H1 (cell line): ENCODE measurements around the gene FOSL2. TPM values are rescaled to one million over a fixed set of nuclear protein-coding genes. Genes with fewer than 3 reads are reported as not detected.

Experiments used
- CTCF ChIA-PET: fragments of 300-600 bp; sonication (Branson Sonifier 250); formaldehyde crosslinking; loops from one replicate; lab custom pipeline; 2021; ENCODE audit not compliant: partially characterized antibody; lab: Charles Lee
- POLR2A ChIA-PET: fragments of 300-600 bp; sonication (Branson Sonifier 250); formaldehyde crosslinking; loops from one replicate; lab custom pipeline; 2021; ENCODE audit warnings: inconsistent platforms; ENCODE audit not compliant: partially characterized antibody; lab: Charles Lee
- DNase-seq, 2 experiments: peaks; one replicate each; pipeline versions ENCODE4 v3.0.0 to v3.0.0-alpha.2; 2010 to 2022; ENCODE audit warnings: low spot score in 2 of 2, low read depth in 1 of 2, mixed read lengths in 1 of 2
- FAIRE-seq: peaks from 2 replicates; lab custom pipeline; 2011; peaks lifted over from hg19 to GRCh38; lab: Jason Lieb, UNC
- H2AFZ ChIP-seq: 2 replicates; pipeline ENCODE4 v1.8.1; 2012; ENCODE audit warnings: low read length, inconsistent platforms
- H2AK5ac ChIP-seq: 2 replicates; pipeline ENCODE4 v1.6.1; 2013; ENCODE audit warnings: low read depth, low read length
- H2BK120ac ChIP-seq: replicated peaks from 2 replicates; pipeline ENCODE3; 2013; ENCODE audit warnings: low read depth, low read length, inconsistent platforms
- H2BK12ac ChIP-seq: 2 replicates; pipeline ENCODE4 v1.6.1; 2013; ENCODE audit warnings: low read depth, low read length
- H2BK15ac ChIP-seq: 2 replicates; pipeline ENCODE4 v1.6.1; 2013; ENCODE audit warnings: low read length
- H2BK20ac ChIP-seq: 2 replicates; pipeline ENCODE4 v1.6.1; 2013; ENCODE audit warnings: low read length
- H2BK5ac ChIP-seq: 2 replicates; pipeline ENCODE4 v1.6.1; 2013; ENCODE audit warnings: low read depth, low read length
- H3K14ac ChIP-seq: 2 replicates; pipeline ENCODE4 v1.6.1; 2013; ENCODE audit warnings: inconsistent platforms; ENCODE audit not compliant: insufficient read length
- H3K18ac ChIP-seq: 2 replicates; pipeline ENCODE4 v1.6.1; 2013; ENCODE audit warnings: low read length; ENCODE audit errors: extremely low read depth
- H3K23ac ChIP-seq: 2 replicates; pipeline ENCODE4 v1.6.1; 2013; ENCODE audit warnings: inconsistent platforms; ENCODE audit not compliant: insufficient read length
- H3K23me2 ChIP-seq: 2 replicates; pipeline ENCODE4 v1.6.1; 2013; ENCODE audit warnings: low read depth, low read length
- H3K27ac ChIP-seq: 2 replicates; pipeline ENCODE4 v1.6.1; 2011; ENCODE audit warnings: low read depth, low read length, inconsistent platforms
- H3K27me3 ChIP-seq, 4 experiments: replicated peaks in 1 of 4; 1 replicate in 1 of 4; 2 replicates in 3 of 4; pipeline versions ENCODE4 v1.6.1 to v1.8.1; 2011 to 2013; ENCODE audit warnings: low read length in 3 of 4, mild to moderate bottlenecking in 3 of 4, inconsistent platforms in 2 of 4, mixed read lengths in 2 of 4, moderate library complexity in 1 of 4; ENCODE audit not compliant: control insufficient read depth in 3 of 4, insufficient read depth in 3 of 4; ENCODE audit errors: extremely low read depth in 1 of 4
- H3K36me3 ChIP-seq, 4 experiments: 2 replicates each; pipeline versions ENCODE4 v1.6.1 to v1.8.1; 2011 to 2013; ENCODE audit warnings: mild to moderate bottlenecking in 4 of 4, low read length in 3 of 4, moderate library complexity in 2 of 4, control low read depth in 1 of 4, inconsistent platforms in 1 of 4; ENCODE audit not compliant: insufficient read depth in 4 of 4, control insufficient read depth in 2 of 4
- H3K4ac ChIP-seq: replicated peaks from 2 replicates; pipeline ENCODE3; 2013; ENCODE audit warnings: low read length, low read depth, mixed read lengths, inconsistent platforms; ENCODE audit not compliant: insufficient read length
- H3K4me1 ChIP-seq, 4 experiments: replicated peaks in 1 of 4; 1 replicate in 1 of 4; 2 replicates in 3 of 4; pipeline versions ENCODE4 v1.6.1 to v1.8.1; 2011 to 2013; ENCODE audit warnings: low read length in 3 of 4, inconsistent platforms in 2 of 4, mixed read lengths in 1 of 4; ENCODE audit not compliant: insufficient read depth in 4 of 4, control insufficient read depth in 3 of 4
- H3K4me2 ChIP-seq, 2 experiments: 2 replicates each; pipeline versions ENCODE4 v1.6.1 to v1.8.1; 2011 to 2013; ENCODE audit warnings: low read depth in 2 of 2, low read length in 2 of 2, control low read depth in 1 of 2, inconsistent platforms in 1 of 2, mild to moderate bottlenecking in 1 of 2; ENCODE audit not compliant: insufficient read depth in 1 of 2
- H3K4me3 ChIP-seq, 4 experiments: fragments of 200-600, 300-600 bp in 1 of 4; sonication (generic), shearing (Covaris generic), sonication (Bioruptor Twin) in 1 of 4; 2 replicates each; pipeline versions ENCODE4 v1.5.1 to v1.8.1; 2011 to 2016; ENCODE audit warnings: low read length in 4 of 4, low read depth in 3 of 4, control low read depth in 2 of 4, inconsistent platforms in 2 of 4, mild to moderate bottlenecking in 2 of 4, mixed read lengths in 1 of 4, moderate library complexity in 1 of 4; ENCODE audit not compliant: insufficient read depth in 2 of 4; ENCODE audit errors: extremely low read depth in 1 of 4
- H3K56ac ChIP-seq: replicated peaks from 2 replicates; pipeline ENCODE3; 2013; ENCODE audit warnings: low read depth, mild to moderate bottlenecking, mixed read lengths, low read length, inconsistent platforms; ENCODE audit not compliant: insufficient read length
- H3K79me1 ChIP-seq: 2 replicates; pipeline ENCODE4 v1.6.1; 2013; ENCODE audit warnings: low read depth, low read length, control low read depth
- H3K79me2 ChIP-seq, 2 experiments: 2 replicates each; pipeline versions ENCODE4 v1.6.1 to v1.8.1; 2012 to 2013; ENCODE audit warnings: low read length in 2 of 2, mild to moderate bottlenecking in 2 of 2, inconsistent platforms in 1 of 2; ENCODE audit not compliant: insufficient read depth in 2 of 2, control insufficient read depth in 1 of 2
- H3K9ac ChIP-seq, 4 experiments: replicated peaks in 1 of 4; 1 replicate in 1 of 4; 2 replicates in 3 of 4; pipeline versions ENCODE4 v1.6.1 to v1.8.1; 2011 to 2013; ENCODE audit warnings: low read depth in 3 of 4, low read length in 3 of 4, control low read depth in 2 of 4, mild to moderate bottlenecking in 2 of 4, moderate library complexity in 2 of 4, inconsistent platforms in 1 of 4; ENCODE audit errors: extremely low read depth in 1 of 4
- H3K9me3 ChIP-seq, 2 experiments: 2 replicates each; pipeline versions ENCODE4 v1.6.1 to v1.8.1; 2012 to 2013; ENCODE audit warnings: mild to moderate bottlenecking in 2 of 2, moderate library complexity in 2 of 2, control low read depth in 1 of 2, inconsistent platforms in 1 of 2, low read depth in 1 of 2, low read length in 1 of 2, mixed read lengths in 1 of 2; ENCODE audit not compliant: insufficient read depth in 2 of 2
- H4K20me1 ChIP-seq, 2 experiments: replicated peaks in 1 of 2; 2 replicates each; pipeline versions ENCODE3 to v1.8.1; 2011 to 2013; ENCODE audit warnings: inconsistent platforms in 2 of 2, low read length in 2 of 2, mild to moderate bottlenecking in 1 of 2; ENCODE audit not compliant: insufficient read depth in 2 of 2, control insufficient read depth in 1 of 2
- H4K5ac ChIP-seq: 2 replicates; pipeline ENCODE4 v1.6.1; 2013; ENCODE audit warnings: low read length, low read depth, mixed read lengths, inconsistent platforms; ENCODE audit not compliant: insufficient read length
- H4K8ac ChIP-seq: 2 replicates; pipeline ENCODE4 v1.8.0; 2013; ENCODE audit warnings: mild to moderate bottlenecking, moderate library complexity, low read length, inconsistent platforms; ENCODE audit not compliant: insufficient read depth; ENCODE audit errors: extremely low read depth
- H4K91ac ChIP-seq: replicated peaks from 2 replicates; pipeline ENCODE3; 2013; ENCODE audit warnings: low read length, mixed read lengths, inconsistent platforms; ENCODE audit not compliant: insufficient read length
- CHD2 ChIP-seq: IDR thresholded peaks from 2 replicates; pipeline ENCODE4 v1.6.1; 2012; ENCODE audit warnings: low read length, improper control_type of control experiment
- JUND ChIP-seq: IDR thresholded peaks from 2 replicates; pipeline ENCODE4 v1.6.1; 2011; ENCODE audit warnings: mild to moderate bottlenecking, improper control_type of control experiment, low read length
- KDM5A ChIP-seq: fragments of 200-600 bp; IDR thresholded peaks from 2 replicates; pipeline ENCODE4 v1.7.1; 2012; ENCODE audit warnings: mild to moderate bottlenecking, low read length, inconsistent platforms, mixed read lengths
- NRF1 ChIP-seq: IDR thresholded peaks from 2 replicates; pipeline ENCODE4 v1.6.1; 2011; ENCODE audit warnings: mild to moderate bottlenecking, low read depth, low read length, improper control_type of control experiment
- RBBP5 ChIP-seq: IDR thresholded peaks from 2 replicates; pipeline ENCODE4 v1.7.1; 2012; ENCODE audit warnings: low read depth, mild to moderate bottlenecking, inconsistent platforms, low read length, moderate library complexity, borderline replicate concordance
- TAF1 ChIP-seq: IDR thresholded peaks from 2 replicates; pipeline ENCODE4 v1.6.1; 2011; ENCODE audit warnings: mild to moderate bottlenecking, low read depth, low read length
- TAF7 ChIP-seq: optimal IDR thresholded peaks from 2 replicates; pipeline ENCODE3; 2011; ENCODE audit warnings: low read depth, mild to moderate bottlenecking, inconsistent platforms, low read length, moderate library complexity, borderline replicate concordance
- WGBS, 2 experiments: shearing (Covaris generic) in 1 of 2; methylation state at CpG; one replicate each; pipeline versions ENCODE4 v1.1.6 to v1.1.7; 2013 to 2015; ENCODE audit warnings: low lambda C conversion rate in 2 of 2, mixed read lengths in 2 of 2, inconsistent platforms in 1 of 2, low coverage in 1 of 2, missing lambda C conversion rate in 1 of 2; ENCODE audit not compliant: insufficient replicate concordance in 2 of 2, insufficient coverage in 1 of 2, insufficient read length in 1 of 2; ENCODE audit errors: extremely low coverage in 1 of 2, missing lambda C conversion rate in 1 of 2; 5-methylcytosine and 5-hydroxymethylcytosine counted together
- polyA plus RNA-seq, 7 experiments: library from polyadenylated mRNA; depleted of rRNA in 3 of 7; stranded (reverse) in 5 of 7; unstranded in 2 of 7; fragments of >200 nt in 5 of 7; fragments of 200-250 nt in 2 of 7; gene quantifications; 1 replicate in 5 of 7; 2 replicates in 1 of 7; 4 replicates in 1 of 7; pipeline versions ENCODE4 v1.2.1 to v1.2.3, GENCODE V29; 2011 to 2013; ENCODE audit warnings: missing spikeins in 2 of 7, mixed read lengths in 2 of 7
- total RNA-seq: library from RNA; stranded (reverse); fragmentation: NEBNext Ultra II Directional; extraction: Animal tissue kit (Norgen Biotek cat#: 25700); gene quantifications from 2 replicates; pipeline ENCODE4 v1.2.1, GENCODE V29; 2021
- TF ChIP-seq, protein P1 (sequence below): IDR thresholded peaks from 2 replicates; pipeline ENCODE4 v1.6.1; 2012; ENCODE audit warnings: inconsistent platforms
- TF ChIP-seq, protein P2 (sequence below): IDR thresholded peaks from 2 replicates; pipeline ENCODE4 v1.6.1; 2012; ENCODE audit warnings: low read length, inconsistent platforms

Gene FOSL2
- total and polyA plus RNA-seq, 2 of the 8 experiments (the other 6 are each of a cell fraction or from before 2014, with no cell fraction given): 1.5 to 4.5 TPM

DNA sequence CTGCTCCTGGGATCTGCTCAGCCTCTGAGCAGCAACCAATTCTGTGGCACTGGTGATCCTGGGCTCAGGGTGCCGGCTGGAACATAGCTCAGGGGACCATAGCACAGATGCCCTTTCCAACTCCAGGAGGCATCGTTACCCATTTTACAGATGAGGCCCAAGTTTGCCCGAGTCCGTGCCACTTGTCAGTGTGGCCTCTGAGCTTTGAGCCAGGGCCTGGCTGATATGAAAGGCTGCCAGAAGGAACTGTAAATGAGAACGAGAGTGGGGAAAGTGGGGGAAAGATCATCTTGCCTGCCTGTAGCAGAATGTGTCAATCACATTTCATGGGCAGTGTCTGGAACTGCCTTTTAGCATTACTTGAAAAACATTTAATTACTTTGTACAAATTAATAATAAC is 23.3 kb upstream of the FOSL2 start:
- DNase-seq (no peak), FAIRE-seq (no peak)
- H4K20me1 ChIP-seq: no peaks in the 10 kb centered on the region
- no peak overlapping the region for H3K4me3 ChIP-seq
- H2BK5ac ChIP-seq: no peak overlapping the region
- H3K27ac ChIP-seq: no peak overlapping the region
- no peaks in the 10 kb centered on the region for H3K79me1 ChIP-seq
- H3K4ac ChIP-seq: no peak overlapping the region
- no peak overlapping the region for H2BK20ac ChIP-seq
- no peak overlapping the region for H3K14ac ChIP-seq
- CTCF ChIA-PET: interaction anchor here (0.9 kb wide), 1 partner anchor 123 kb away, joined by 4 read pairs; no protein-coding TSS in a partner anchor
- H3K56ac ChIP-seq: no peak overlapping the region
- peaks cover 0 to 2% (median 0%) of the 10 kb centered on the region in 4 experiments; a peak in 1 of 7 replicates for H3K27me3 ChIP-seq
- no peak overlapping the region for H4K91ac ChIP-seq
- H3K23me2 ChIP-seq: no peaks in the 10 kb centered on the region
- no peak for TF ChIP-seq NRF1
- TF ChIP-seq CHD2: no peak
- TF ChIP-seq TAF7: no peak
- TF ChIP-seq, protein P1, sequence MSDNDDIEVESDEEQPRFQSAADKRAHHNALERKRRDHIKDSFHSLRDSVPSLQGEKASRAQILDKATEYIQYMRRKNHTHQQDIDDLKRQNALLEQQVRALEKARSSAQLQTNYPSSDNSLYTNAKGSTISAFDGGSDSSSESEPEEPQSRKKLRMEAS: no peak
- no peak for TF ChIP-seq TAF1
- TF ChIP-seq KDM5A: no peak
- TF ChIP-seq, protein P2, sequence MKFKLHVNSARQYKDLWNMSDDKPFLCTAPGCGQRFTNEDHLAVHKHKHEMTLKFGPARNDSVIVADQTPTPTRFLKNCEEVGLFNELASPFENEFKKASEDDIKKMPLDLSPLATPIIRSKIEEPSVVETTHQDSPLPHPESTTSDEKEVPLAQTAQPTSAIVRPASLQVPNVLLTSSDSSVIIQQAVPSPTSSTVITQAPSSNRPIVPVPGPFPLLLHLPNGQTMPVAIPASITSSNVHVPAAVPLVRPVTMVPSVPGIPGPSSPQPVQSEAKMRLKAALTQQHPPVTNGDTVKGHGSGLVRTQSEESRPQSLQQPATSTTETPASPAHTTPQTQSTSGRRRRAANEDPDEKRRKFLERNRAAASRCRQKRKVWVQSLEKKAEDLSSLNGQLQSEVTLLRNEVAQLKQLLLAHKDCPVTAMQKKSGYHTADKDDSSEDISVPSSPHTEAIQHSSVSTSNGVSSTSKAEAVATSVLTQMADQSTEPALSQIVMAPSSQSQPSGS: no peak
- TF ChIP-seq RBBP5: no peak
- TF ChIP-seq JUND: no peak
- POLR2A ChIA-PET: no interaction called here
- H2BK12ac ChIP-seq: no peak overlapping the region
- H2AK5ac ChIP-seq: no peak overlapping the region
- H3K79me2 ChIP-seq: no peaks in the 10 kb centered on the region
- no peak overlapping the region for H4K5ac ChIP-seq
- H2BK15ac ChIP-seq: no peak overlapping the region
- 74% methylated on average over 5 of the region's 5 CpGs; no CpG with 5 or more reads in 1 of the 2 experiments for WGBS, 2 experiments
- H3K23ac ChIP-seq: no peak overlapping the region
- H2BK120ac ChIP-seq: no peak overlapping the region
- no peak overlapping the region for H2AFZ ChIP-seq
- no peaks in the 10 kb centered on the region for H3K9me3 ChIP-seq
- no peak overlapping the region for H3K4me2 ChIP-seq
- no peaks in the 10 kb centered on the region for H3K4me1 ChIP-seq
- H3K18ac ChIP-seq: no peak overlapping the region
- no peak overlapping the region for H4K8ac ChIP-seq
- H3K36me3 ChIP-seq: no peaks in the 10 kb centered on the region
- no peak overlapping the region for H3K9ac ChIP-seq
